HepG2 (cell line): ENCODE measurements around the gene CALCA. TPM values are rescaled to one million over a fixed set of nuclear protein-coding genes. Genes with fewer than 3 reads are reported as not detected.

Source experiments
- ATAC-seq: fragments of 200-7000 bp; cut with Tn5 transposase; 3 replicates; pipeline ENCODE4 v1.9.1; 2020; ENCODE audit warnings: mild to moderate bottlenecking, moderate library complexity
- BruUV-seq: library from RNA; stranded (reverse); fragments of 400-500 nt; replicated peaks from 2 replicates; lab custom pipeline; 2021; lab: Mats Ljungman, UMichigan
- CTCF ChIA-PET: fragments of 300-600 bp; formaldehyde crosslinking; extraction: SDS; loops from one replicate; lab custom pipeline; 2021; ENCODE audit warnings: low total read pairs, inconsistent platforms, low intra/inter-chr PET ratio; lab: Yijun Ruan, JAX
- POLR2A ChIA-PET: fragments of 350-600 bp; sonication (Branson Sonifier 250); formaldehyde crosslinking; loops from one replicate; lab custom pipeline; 2020; ENCODE audit warnings: antibody characterized with exemption, inconsistent platforms; lab: Yijun Ruan, JAX
- DNase-seq: peaks from one replicate; pipeline ENCODE4 v3.0.0-alpha.2; 2015; ENCODE audit warnings: low spot score
- FAIRE-seq: peaks from 3 replicates; lab custom pipeline; 2011; peaks lifted over from hg19 to GRCh38; lab: Jason Lieb, UNC
- H2AFZ ChIP-seq: one replicate; pipeline ENCODE4 v1.6.1; 2011; ENCODE audit warnings: low read length, inconsistent platforms
- H3K27ac ChIP-seq: fragments of 300-600 bp; 3 replicates; pipeline ENCODE4 v1.8.0; 2011; ENCODE audit warnings: mixed run types, mild to moderate bottlenecking, mixed read lengths, low read length, inconsistent platforms; ENCODE audit not compliant: insufficient read depth; ENCODE audit errors: extremely low read length
- H3K27me3 ChIP-seq, 2 experiments: fragments of 200-600 bp in 1 of 2; 2 replicates in 1 of 2; 3 replicates in 1 of 2; pipeline versions ENCODE4 v1.6.0 to v1.8.0; 2011; ENCODE audit warnings: low read length in 2 of 2, mild to moderate bottlenecking in 2 of 2, moderate library complexity in 2 of 2, inconsistent platforms in 1 of 2; ENCODE audit not compliant: insufficient read depth in 2 of 2, control insufficient read depth in 1 of 2
- H3K36me3 ChIP-seq, 2 experiments: fragments of 200-600 bp in 1 of 2; replicated peaks in 1 of 2; 2 replicates in 1 of 2; 3 replicates in 1 of 2; pipeline versions ENCODE4 v1.5.1 to v1.8.0; 2011; ENCODE audit warnings: low read length in 2 of 2, inconsistent platforms in 1 of 2; ENCODE audit not compliant: insufficient read depth in 2 of 2, control insufficient read depth in 1 of 2
- H3K4me1 ChIP-seq: 2 replicates; pipeline ENCODE4 v1.5.1; 2012; ENCODE audit warnings: low read length, inconsistent platforms; ENCODE audit not compliant: insufficient read depth
- H3K4me2 ChIP-seq: 2 replicates; pipeline ENCODE4 v1.6.0; 2011; ENCODE audit warnings: low read depth, low read length, inconsistent platforms
- H3K4me3 ChIP-seq, 3 experiments: fragments of 200-600 bp in 1 of 3; sonication (generic), shearing (Covaris generic) in 1 of 3; replicated peaks in 1 of 3; 2 replicates each; pipeline ENCODE4 v1.5.1; 2011 to 2016; ENCODE audit warnings: low read length in 3 of 3, inconsistent platforms in 2 of 3, low read depth in 2 of 3, mild to moderate bottlenecking in 2 of 3, control low read depth in 1 of 3, mixed read lengths in 1 of 3; ENCODE audit not compliant: insufficient read depth in 1 of 3
- H3K79me2 ChIP-seq: one replicate; pipeline ENCODE4 v1.6.1; 2011; ENCODE audit warnings: low read length, inconsistent platforms; ENCODE audit not compliant: insufficient read depth
- H3K9ac ChIP-seq: 2 replicates; pipeline ENCODE4 v1.6.0; 2011; ENCODE audit warnings: mild to moderate bottlenecking, low read depth, low read length, inconsistent platforms; ENCODE audit not compliant: insufficient read depth
- H3K9me3 ChIP-seq: 2 replicates; pipeline ENCODE4 v1.5.1; 2012; ENCODE audit warnings: mild to moderate bottlenecking, low read length
- H4K20me1 ChIP-seq: 2 replicates; pipeline ENCODE4 v1.6.0; 2011; ENCODE audit warnings: inconsistent platforms, mild to moderate bottlenecking, low read length, moderate library complexity; ENCODE audit not compliant: insufficient read depth
- ARHGAP35 ChIP-seq: sonication (generic); formaldehyde crosslinking; IDR thresholded peaks from 2 replicates; pipeline ENCODE4 v1.9.0; 2022; ENCODE audit warnings: mild to moderate bottlenecking, inconsistent platforms, moderate library complexity, missing genetic modification reagents, borderline replicate concordance
- ASH2L ChIP-seq: fragments of 300-600, 200-600 bp; sonication (generic); IDR thresholded peaks from 2 replicates; pipeline ENCODE4 v1.7.0; 2017; ENCODE audit warnings: low read depth, mild to moderate bottlenecking, moderate library complexity, mixed read lengths, low read length; ENCODE audit not compliant: insufficient read length
- KDM1A ChIP-seq: IDR thresholded peaks from 2 replicates; pipeline ENCODE4 v1.6.1; 2016; ENCODE audit warnings: missing compliant biosample characterization
- MYNN ChIP-seq: sonication (generic); formaldehyde crosslinking; IDR thresholded peaks from 2 replicates; pipeline ENCODE4 v1.4.0; 2020; ENCODE audit warnings: mild to moderate bottlenecking, low read depth, missing genetic modification reagents
- NCOA2 ChIP-seq: sonication (generic); formaldehyde crosslinking; IDR thresholded peaks from 2 replicates; pipeline ENCODE4 v1.8.0; 2022; ENCODE audit warnings: inconsistent platforms
- NR2F1 ChIP-seq, 2 experiments: fragments of 450-650 bp in 1 of 2; formaldehyde crosslinking in 1 of 2; IDR thresholded peaks; 2 replicates each; pipeline versions ENCODE4 v1.5.0 to v1.6.1; 2016 to 2020; ENCODE audit warnings: mild to moderate bottlenecking in 1 of 2, missing compliant biosample characterization in 1 of 2, missing genetic modification reagents in 1 of 2, moderate library complexity in 1 of 2
- SP1 ChIP-seq, 2 experiments: fragments of 450-650 bp in 1 of 2; sonication (generic) in 1 of 2; formaldehyde crosslinking in 1 of 2; IDR thresholded peaks; 2 replicates each; pipeline versions ENCODE4 v1.4.0 to v1.6.1; 2016 to 2020; ENCODE audit warnings: missing genetic modification reagents in 1 of 2
- TAF1 ChIP-seq: sonication (generic); formaldehyde crosslinking; IDR thresholded peaks from 2 replicates; pipeline ENCODE4 v1.4.0; 2020; ENCODE audit warnings: missing genetic modification reagents
- ZFP1 ChIP-seq: IDR thresholded peaks from 2 replicates; pipeline ENCODE4 v1.6.1; 2016
- ZNF563 ChIP-seq: sonication (generic); formaldehyde crosslinking; IDR thresholded peaks from 2 replicates; pipeline ENCODE4 v1.8.0; 2022; ENCODE audit warnings: mild to moderate bottlenecking, moderate library complexity, missing genetic modification reagents
- ZNF839 ChIP-seq: sonication (generic); formaldehyde crosslinking; IDR thresholded peaks from 2 replicates; pipeline ENCODE4 v1.4.0; 2020; ENCODE audit warnings: missing genetic modification reagents, mild to moderate bottlenecking, borderline replicate concordance
- in situ Hi-C: cut with HindIII; loops from 2 replicates; pipeline ENCODE4 v1.10.0; 2017; ENCODE audit warnings: low pct_unique_long_range_greater_than_20kb; ENCODE audit not compliant: extremely low pct_ligation_motif_present
- intact Hi-C: fragments of 100-400 bp; cut with micrococcal nuclease; formaldehyde crosslinking; loops from one replicate; pipeline ENCODE4 v1.10.0; 2022; ENCODE audit not compliant: unreplicated experiment
- polyA plus RNA-seq, 8 experiments: library from polyadenylated mRNA; depleted of rRNA in 3 of 8; stranded (reverse) in 7 of 8; unstranded in 1 of 8; fragments of >200 nt; fragmentation: Illumina TruSeq in 4 of 8; extraction: Trizol in 4 of 8; gene quantifications; 2 replicates each; pipeline versions ENCODE4 v1.2.1 to v1.2.3, GENCODE V29; 2011 to 2016; ENCODE audit warnings: low read depth in 4 of 8, missing spikeins in 1 of 8, mixed read lengths in 1 of 8; ENCODE audit not compliant: insufficient read depth in 1 of 8
- total RNA-seq, 5 experiments: library from RNA; depleted of rRNA; stranded (reverse); fragments of >200 nt; fragmentation: Illumina TruSeq; extraction: Trizol; gene quantifications; 2 replicates each; pipeline ENCODE4 v1.2.3, GENCODE V29; 2016; ENCODE audit warnings: low read depth in 1 of 5
- TF ChIP-seq, protein P1 (sequence below): sonication (generic); formaldehyde crosslinking; conservative IDR thresholded peaks from 2 replicates; pipeline ENCODE4 v1.8.0; 2022; ENCODE audit warnings: missing genetic modification reagents

Gene CALCA
- total and polyA plus RNA-seq, 2 of the 13 experiments (the other 11 are each of a cell fraction or from before 2014, with no cell fraction given) = not detected

DNA sequence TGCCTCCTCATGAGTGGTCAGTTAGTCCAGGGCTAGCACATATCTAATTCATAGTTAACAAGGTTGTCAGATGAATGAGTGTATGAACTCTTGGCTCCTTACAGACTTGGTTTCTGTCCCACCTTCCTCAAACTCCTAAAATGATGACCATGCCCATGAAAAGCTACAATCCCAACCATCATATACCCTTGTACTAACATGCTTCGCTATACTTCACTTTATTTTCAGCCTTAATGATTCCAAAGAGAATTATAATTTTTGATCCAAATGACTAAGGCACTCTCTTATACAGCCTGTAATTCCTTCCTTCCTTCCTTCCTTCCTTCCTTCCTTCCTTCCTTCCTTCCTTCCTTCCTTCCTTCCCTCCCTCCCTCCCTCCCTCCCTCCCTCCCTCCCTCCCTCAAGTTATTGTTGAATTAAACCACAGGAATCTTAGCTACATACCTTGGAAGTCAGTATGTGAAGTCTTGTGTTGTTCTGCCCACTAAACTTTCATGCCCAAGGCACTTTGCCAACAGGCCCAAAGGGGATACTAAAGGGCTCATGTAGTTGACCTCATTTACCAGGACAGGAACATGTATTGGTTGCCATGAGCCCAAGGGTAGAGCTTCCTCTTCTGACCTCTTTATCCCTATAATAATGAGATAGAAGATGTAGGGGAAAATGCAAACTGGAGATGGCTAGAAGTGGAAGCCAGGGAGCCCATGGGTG, 37.4 kb downstream of the CALCA start (continued):
- TF ChIP-seq, protein P1, sequence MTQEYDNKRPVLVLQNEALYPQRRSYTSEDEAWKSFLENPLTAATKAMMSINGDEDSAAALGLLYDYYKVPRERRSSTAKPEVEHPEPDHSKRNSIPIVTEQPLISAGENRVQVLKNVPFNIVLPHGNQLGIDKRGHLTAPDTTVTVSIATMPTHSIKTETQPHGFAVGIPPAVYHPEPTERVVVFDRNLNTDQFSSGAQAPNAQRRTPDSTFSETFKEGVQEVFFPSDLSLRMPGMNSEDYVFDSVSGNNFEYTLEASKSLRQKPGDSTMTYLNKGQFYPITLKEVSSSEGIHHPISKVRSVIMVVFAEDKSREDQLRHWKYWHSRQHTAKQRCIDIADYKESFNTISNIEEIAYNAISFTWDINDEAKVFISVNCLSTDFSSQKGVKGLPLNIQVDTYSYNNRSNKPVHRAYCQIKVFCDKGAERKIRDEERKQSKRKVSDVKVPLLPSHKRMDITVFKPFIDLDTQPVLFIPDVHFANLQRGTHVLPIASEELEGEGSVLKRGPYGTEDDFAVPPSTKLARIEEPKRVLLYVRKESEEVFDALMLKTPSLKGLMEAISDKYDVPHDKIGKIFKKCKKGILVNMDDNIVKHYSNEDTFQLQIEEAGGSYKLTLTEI = no peak
- TF ChIP-seq ZFP1 (CRISPR knock-in tag) (no peak), KDM1A (no peak), ASH2L (no peak), SP1 (IDR thresholded peaks at IDR 0.05) (no peak), SP1 (CRISPR knock-in tag; IDR thresholded peaks at IDR 0.05) (no peak), ARHGAP35 (CRISPR knock-in tag) (no peak), ZNF563 (CRISPR knock-in tag) (no peak)

DNA sequence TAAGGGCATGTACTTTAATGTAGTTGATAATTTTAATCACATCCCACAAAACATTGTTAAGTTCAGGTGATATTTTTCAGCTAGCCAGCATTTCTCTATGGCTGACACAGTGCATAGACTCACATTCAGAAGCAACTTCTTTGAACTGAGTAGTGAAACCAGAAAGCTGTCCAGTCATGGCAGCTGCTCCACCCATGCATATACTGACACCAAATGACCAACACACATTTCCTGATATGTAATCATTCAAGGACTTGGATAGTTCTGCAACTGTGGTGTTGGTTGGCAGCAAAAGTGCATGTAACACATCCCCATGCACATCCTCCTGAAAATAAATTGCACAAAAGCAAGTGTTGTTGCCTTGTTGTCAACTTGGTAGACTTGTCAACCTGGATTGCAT, 39.7 kb downstream of the CALCA start:
- no peaks in the 10 kb centered on the region for H3K79me2 ChIP-seq
- no peaks in the 10 kb centered on the region; a peak in 1 of 5 replicates for H3K27me3 ChIP-seq
- no peaks in the 10 kb centered on the region for H3K4me1 ChIP-seq
- H3K27ac ChIP-seq = no peak overlapping the region
- H4K20me1 ChIP-seq = no peaks in the 10 kb centered on the region
- no peak overlapping the region for H2AFZ ChIP-seq
- ChIA-PET POLR2A (no interaction called here), CTCF (no interaction called here)
- no peak for ATAC-seq
- in situ Hi-C loops (no loop called here), intact Hi-C loops (no loop called here)
- no peak overlapping the region for H3K4me2 ChIP-seq
- no peaks in the 10 kb centered on the region for H3K36me3 ChIP-seq
- no peak for FAIRE-seq
- DNase-seq = no peak
- no peak for TF ChIP-seq TAF1 (CRISPR knock-in tag)
- TF ChIP-seq ZNF563 (CRISPR knock-in tag) = no peak
- TF ChIP-seq MYNN = no peak
- no peak for TF ChIP-seq NCOA2
- no peak for TF ChIP-seq ZNF839 (CRISPR knock-in tag)
- TF ChIP-seq NR2F1 (CRISPR knock-in tag; IDR thresholded peaks at IDR 0.05) = no peak
- no peak overlapping the region for H3K9ac ChIP-seq
- BruUV-seq = no TSS peak
- no peaks in the 10 kb centered on the region for H3K9me3 ChIP-seq
- H3K4me3 ChIP-seq = no peak overlapping the region
